ENCODE data around the gene CD226. TPM values are rescaled to one million over a fixed set of nuclear protein-coding genes. Genes with fewer than 3 reads are reported as not detected.
"Not testable (repeated sequence)": the region's sequence is repeated elsewhere in the genome, so short reads cannot be mapped to it uniquely, and the experiment has no call there.

Gene CD226
- total and polyA plus RNA-seq, 2 of the 13 experiments (the other 11 are each of a cell fraction or from before 2014, with no cell fraction given), result 0.13 to 0.77 TPM

DNA sequence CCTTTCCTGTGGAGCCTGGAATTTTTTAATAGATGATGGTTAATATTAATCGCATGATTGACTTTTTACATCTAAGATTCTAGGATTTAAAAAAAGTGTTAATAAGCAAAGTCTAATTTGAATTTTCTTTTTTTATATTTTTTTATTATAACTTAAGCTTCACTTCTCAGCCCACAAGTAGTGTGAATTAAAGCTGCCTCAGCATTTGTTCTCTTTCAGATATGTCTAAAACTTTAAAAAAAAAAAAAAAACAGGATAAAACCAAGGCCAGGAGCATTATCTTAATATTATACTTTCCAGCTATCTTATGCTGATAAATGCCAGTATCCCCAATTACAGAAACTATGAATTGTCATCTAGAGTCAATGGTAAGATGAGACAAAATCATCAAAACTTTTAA lies 109.7 kb downstream of the CD226 start:
- ChIA-PET POLR2A (no interaction called here), CTCF (ENCODE audit: low intra/inter-chr PET ratio, low total read pairs) (no interaction called here)
- Histone ChIP-seq H2AFZ (ENCODE audit: low read length) (no peak overlapping the region), H3K9ac (ENCODE audit: insufficient read depth, low read depth, low read length) (no peak overlapping the region), H3K4me1 (ENCODE audit: insufficient read depth, low read length) (no peaks in the 10 kb centered on the region), H3K79me2 (ENCODE audit: insufficient read depth, low read length) (no peaks in the 10 kb centered on the region), H3K27ac (ENCODE audit: extremely low read length, insufficient read depth, low read length) (no peak overlapping the region), H3K27me3 (ENCODE audit: control insufficient read depth in 1 of 2, insufficient read depth in 2 of 2, low read length in 2 of 2) (no peaks in the 10 kb centered on the region), H3K4me3 (replicated peaks in 1 of 3; ENCODE audit: insufficient read depth in 1 of 3, low read depth in 2 of 3, low read length in 3 of 3) (no peak overlapping the region), H3K36me3 (replicated peaks in 1 of 2; ENCODE audit: control insufficient read depth in 1 of 2, insufficient read depth in 2 of 2, low read length in 2 of 2) (no peaks in the 10 kb centered on the region; a peak in 1 of 5 replicates), H4K20me1 (ENCODE audit: insufficient read depth, low read length) (no peaks in the 10 kb centered on the region), H3K9me3 (ENCODE audit: low read length) (no peaks in the 10 kb centered on the region), H3K4me2 (ENCODE audit: low read depth, low read length) (no peak overlapping the region)
- no TSS peak for BruUV-seq (replicated peaks)
- 100% methylated on average over 1 of the region's 1 CpG for WGBS (ENCODE audit: low lambda C conversion rate)
- intact Hi-C loops (cut with micrococcal nuclease; ENCODE audit: unreplicated experiment) (no loop called here), in situ Hi-C loops (cut with HindIII; ENCODE audit: extremely low pct_ligation_motif_present, low pct_unique_long_range_greater_than_20kb) (no loop called here)
- no peak for DNase-seq (ENCODE audit: low spot score)
- TF ChIP-seq SNAPC2 (CRISPR knock-in tag; IDR thresholded peaks at IDR 0.05), result no peak
- TF ChIP-seq MAFK (conservative IDR thresholded peaks at IDR 0.05 in 1 of 2, IDR thresholded peaks at IDR 0.05 in 1 of 2; ENCODE audit: low read length in 2 of 2), result peak; percentile 45 to 70; a peak in 3 of 4 replicates
- peak; percentile 29; the same call in 1 of the 2 replicates for TF ChIP-seq MAFF (IDR thresholded peaks at IDR 0.05; ENCODE audit: low read depth, low read length)
- no peak for FAIRE-seq
- no peak for ATAC-seq

DNA sequence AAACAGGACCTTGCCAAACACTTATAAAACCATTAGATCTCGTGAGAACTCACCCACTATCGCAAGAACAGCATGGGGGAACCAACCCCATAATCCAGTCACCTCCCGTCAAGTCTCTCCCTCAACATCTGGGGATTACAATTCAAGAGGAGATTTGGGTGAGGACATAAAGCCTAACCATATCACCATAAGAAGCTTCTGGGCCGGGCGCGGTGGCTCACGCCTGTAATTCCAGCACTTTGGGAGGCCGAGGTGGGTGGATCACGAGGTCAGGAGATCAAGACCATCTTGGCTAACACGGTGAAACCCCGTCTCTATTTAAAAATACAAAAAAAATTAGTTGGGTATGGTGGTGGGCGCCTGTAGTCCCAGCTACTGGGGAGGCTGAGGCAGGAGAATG lies 112.7 kb downstream of the CD226 start:
- WGBS (ENCODE audit: low lambda C conversion rate), result 86% methylated on average over 12 of the region's 12 CpGs
- H3K9me3 ChIP-seq (ENCODE audit: low read length); H3K79me2 ChIP-seq (ENCODE audit: insufficient read depth, low read length); DNase-seq (ENCODE audit: low spot score); H2AFZ ChIP-seq (ENCODE audit: low read length); H3K4me3 ChIP-seq (replicated peaks in 1 of 3; ENCODE audit: insufficient read depth in 1 of 3, low read depth in 2 of 3, low read length in 3 of 3); ATAC-seq; intact Hi-C loops (cut with micrococcal nuclease; ENCODE audit: unreplicated experiment); H3K36me3 ChIP-seq (replicated peaks in 1 of 2; ENCODE audit: control insufficient read depth in 1 of 2, insufficient read depth in 2 of 2, low read length in 2 of 2); H4K20me1 ChIP-seq (ENCODE audit: insufficient read depth, low read length); CTCF ChIA-PET (ENCODE audit: low intra/inter-chr PET ratio, low total read pairs); H3K27me3 ChIP-seq (ENCODE audit: control insufficient read depth in 1 of 2, insufficient read depth in 2 of 2, low read length in 2 of 2); H3K4me2 ChIP-seq (ENCODE audit: low read depth, low read length); H3K27ac ChIP-seq (ENCODE audit: extremely low read length, insufficient read depth, low read length); H3K9ac ChIP-seq (ENCODE audit: insufficient read depth, low read depth, low read length); FAIRE-seq; H3K4me1 ChIP-seq (ENCODE audit: insufficient read depth, low read length); BruUV-seq (replicated peaks); in situ Hi-C loops (cut with HindIII; ENCODE audit: extremely low pct_ligation_motif_present, low pct_unique_long_range_greater_than_20kb): not testable (repeated sequence)
- POLR2A ChIA-PET, result interaction anchor here (0.8 kb wide), 1 partner anchor 11 kb away, joined by 4 read pairs; no protein-coding TSS in a partner anchor
